Brain microvascular endothelial cell (primary cell): ENCODE results near the gene G0S2.

Experiments
- DNase-seq: peaks from one replicate; pipeline ENCODE4 v3.0.0-alpha.2; 2020
- H3K27ac ChIP-seq: fragments of 250-450 bp; sonication (Bioruptor Pico); 2 replicates; pipeline ENCODE4 v1.5.1; 2020; ENCODE audit warnings: mild to moderate bottlenecking, moderate library complexity
- H3K27me3 ChIP-seq: fragments of 250-450 bp; sonication (Bioruptor Pico); replicated peaks from 2 replicates; pipeline ENCODE4 v1.5.1; 2020; ENCODE audit warnings: mild to moderate bottlenecking
- H3K36me3 ChIP-seq: fragments of 250-450 bp; sonication (Bioruptor Pico); replicated peaks from 2 replicates; pipeline ENCODE4 v1.5.1; 2020; ENCODE audit warnings: mild to moderate bottlenecking
- H3K4me3 ChIP-seq: 2 replicates; pipeline ENCODE4 v1.5.1; 2011; ENCODE audit warnings: low read depth, mild to moderate bottlenecking, control low read depth, low read length, moderate library complexity
- in situ Hi-C: cut with HindIII; loops from 2 replicates; pipeline ENCODE4 v1.10.0; 2017; ENCODE audit warnings: low sequenced_read_pairs, low pct_ligation_motif_present
- TF ChIP-seq, protein P1 (sequence below): IDR thresholded peaks from 2 replicates; pipeline ENCODE4 v1.5.1; 2011; ENCODE audit warnings: low read depth, mild to moderate bottlenecking, moderate library complexity, low read length, control low read depth, inconsistent platforms; ENCODE audit errors: missing control alignments

Gene G0S2

DNA sequence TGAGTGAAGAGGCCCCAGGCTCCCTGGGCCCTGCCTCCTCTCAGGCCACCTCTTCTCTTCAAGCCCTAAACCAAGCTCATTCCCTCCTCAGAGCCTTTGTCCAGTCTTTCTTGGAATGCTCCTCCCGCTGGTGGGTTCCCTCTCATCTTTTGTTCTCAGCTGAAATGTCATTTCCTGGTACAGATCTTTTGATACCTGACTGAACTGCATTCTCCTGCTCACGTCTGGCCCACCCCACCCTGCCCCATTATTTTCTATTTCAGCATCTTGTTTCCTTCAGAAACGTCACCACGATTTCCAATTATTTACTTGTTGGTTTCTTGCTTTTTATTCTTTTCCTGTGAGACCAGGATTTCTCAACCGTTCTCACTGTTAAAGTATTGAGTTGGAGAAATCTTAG, 39.4 kb upstream of the G0S2 start:
- H3K4me3 ChIP-seq = no peak overlapping the region
- H3K27ac ChIP-seq = no peak overlapping the region
- TF ChIP-seq, protein P1, sequence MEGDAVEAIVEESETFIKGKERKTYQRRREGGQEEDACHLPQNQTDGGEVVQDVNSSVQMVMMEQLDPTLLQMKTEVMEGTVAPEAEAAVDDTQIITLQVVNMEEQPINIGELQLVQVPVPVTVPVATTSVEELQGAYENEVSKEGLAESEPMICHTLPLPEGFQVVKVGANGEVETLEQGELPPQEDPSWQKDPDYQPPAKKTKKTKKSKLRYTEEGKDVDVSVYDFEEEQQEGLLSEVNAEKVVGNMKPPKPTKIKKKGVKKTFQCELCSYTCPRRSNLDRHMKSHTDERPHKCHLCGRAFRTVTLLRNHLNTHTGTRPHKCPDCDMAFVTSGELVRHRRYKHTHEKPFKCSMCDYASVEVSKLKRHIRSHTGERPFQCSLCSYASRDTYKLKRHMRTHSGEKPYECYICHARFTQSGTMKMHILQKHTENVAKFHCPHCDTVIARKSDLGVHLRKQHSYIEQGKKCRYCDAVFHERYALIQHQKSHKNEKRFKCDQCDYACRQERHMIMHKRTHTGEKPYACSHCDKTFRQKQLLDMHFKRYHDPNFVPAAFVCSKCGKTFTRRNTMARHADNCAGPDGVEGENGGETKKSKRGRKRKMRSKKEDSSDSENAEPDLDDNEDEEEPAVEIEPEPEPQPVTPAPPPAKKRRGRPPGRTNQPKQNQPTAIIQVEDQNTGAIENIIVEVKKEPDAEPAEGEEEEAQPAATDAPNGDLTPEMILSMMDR = no peak
- in situ Hi-C loops = no loop called here
- DNase-seq = no peak
- no peaks in the 10 kb centered on the region for H3K27me3 ChIP-seq
- H3K36me3 ChIP-seq = no peaks in the 10 kb centered on the region

DNA sequence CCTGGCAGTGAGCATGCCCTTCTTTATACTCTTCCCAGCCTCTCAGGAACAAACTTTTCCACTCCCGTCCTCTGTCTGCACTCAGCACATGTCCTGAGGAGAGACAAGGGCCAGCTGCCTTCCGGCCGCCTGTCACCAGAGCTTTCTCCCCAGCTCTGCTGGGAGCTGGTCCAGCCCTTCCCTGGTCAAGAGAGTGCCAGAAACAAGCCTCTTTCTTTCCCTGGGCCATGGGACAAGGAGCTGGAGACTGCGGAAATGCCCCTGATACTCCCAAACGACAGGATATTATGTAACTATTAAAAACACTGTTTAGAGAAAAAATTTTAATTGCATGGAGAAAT, 33.4 kb upstream of the G0S2 start:
- Histone ChIP-seq H3K36me3 (no peaks in the 10 kb centered on the region), H3K27me3 (no peaks in the 10 kb centered on the region), H3K27ac (no peak overlapping the region), H3K4me3 (no peak overlapping the region)
- in situ Hi-C loops = no loop called here
- no peak for DNase-seq
- TF ChIP-seq, protein P1 = no peak

DNA sequence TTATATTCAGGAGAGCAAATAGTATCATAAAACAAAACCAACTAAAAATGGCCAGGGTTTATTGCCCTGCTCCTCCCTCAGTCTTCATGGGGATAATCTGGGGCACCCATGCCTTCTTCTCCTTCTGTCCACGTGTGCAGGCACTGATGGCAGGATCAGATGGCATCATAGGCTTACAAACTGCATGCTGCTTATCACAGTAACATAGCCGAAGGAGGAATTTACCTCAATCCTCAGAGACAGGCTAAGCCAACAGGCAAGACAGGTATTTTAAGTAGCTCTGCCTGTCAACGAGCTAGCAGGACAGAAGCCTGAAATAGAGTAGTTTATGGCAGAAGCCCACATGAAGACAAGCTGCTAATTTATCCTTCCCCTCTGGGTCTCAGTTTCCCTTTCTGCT, 32.4 kb upstream of the G0S2 start:
- TF ChIP-seq, protein P1 = no peak
- no peaks in the 10 kb centered on the region for H3K36me3 ChIP-seq
- H3K27ac ChIP-seq = no peak overlapping the region
- in situ Hi-C loops = no loop called here
- H3K27me3 ChIP-seq = no peaks in the 10 kb centered on the region
- H3K4me3 ChIP-seq = no peak overlapping the region
- DNase-seq = no peak

DNA sequence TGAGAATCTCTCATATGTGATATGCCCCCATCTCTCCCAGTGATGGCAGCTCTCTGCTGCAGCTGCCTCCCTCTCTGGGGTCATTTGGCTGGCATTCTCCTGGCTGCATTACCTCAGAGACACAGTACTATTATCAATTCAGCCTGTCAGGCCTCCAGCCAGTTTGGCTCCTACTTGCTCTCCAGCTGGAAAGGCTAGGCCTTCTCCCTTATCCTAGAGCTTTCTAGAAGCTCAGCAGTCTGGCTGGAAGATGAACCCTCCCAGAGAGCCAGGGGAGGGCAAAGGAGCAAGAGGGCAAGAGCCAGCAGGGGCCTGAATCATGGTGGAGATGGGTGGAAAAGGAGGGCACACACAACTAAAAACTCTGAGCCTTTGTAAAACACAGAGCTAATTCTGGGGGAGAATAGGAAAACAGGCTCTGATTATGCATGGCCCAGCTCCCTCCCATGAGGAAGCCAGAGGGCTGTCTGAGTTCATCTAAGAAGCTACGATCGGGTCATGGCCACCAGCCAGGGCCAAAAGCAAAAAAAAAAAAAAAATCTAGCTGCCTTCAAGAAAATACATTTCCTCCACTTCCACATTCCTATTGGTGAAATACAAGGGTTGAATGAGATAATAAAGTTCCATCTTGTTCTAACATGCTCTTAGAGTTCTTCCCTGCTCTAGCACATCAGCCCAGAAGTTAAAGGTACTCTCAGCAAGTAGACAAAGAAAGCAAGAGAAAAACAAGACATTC, 31.8 kb upstream of the G0S2 start:
- TF ChIP-seq, protein P1 = no peak
- no peak for DNase-seq
- Histone ChIP-seq H3K4me3 (no peak overlapping the region), H3K27ac (no peak overlapping the region), H3K36me3 (no peaks in the 10 kb centered on the region), H3K27me3 (no peaks in the 10 kb centered on the region)
- in situ Hi-C loops = no loop called here

DNA sequence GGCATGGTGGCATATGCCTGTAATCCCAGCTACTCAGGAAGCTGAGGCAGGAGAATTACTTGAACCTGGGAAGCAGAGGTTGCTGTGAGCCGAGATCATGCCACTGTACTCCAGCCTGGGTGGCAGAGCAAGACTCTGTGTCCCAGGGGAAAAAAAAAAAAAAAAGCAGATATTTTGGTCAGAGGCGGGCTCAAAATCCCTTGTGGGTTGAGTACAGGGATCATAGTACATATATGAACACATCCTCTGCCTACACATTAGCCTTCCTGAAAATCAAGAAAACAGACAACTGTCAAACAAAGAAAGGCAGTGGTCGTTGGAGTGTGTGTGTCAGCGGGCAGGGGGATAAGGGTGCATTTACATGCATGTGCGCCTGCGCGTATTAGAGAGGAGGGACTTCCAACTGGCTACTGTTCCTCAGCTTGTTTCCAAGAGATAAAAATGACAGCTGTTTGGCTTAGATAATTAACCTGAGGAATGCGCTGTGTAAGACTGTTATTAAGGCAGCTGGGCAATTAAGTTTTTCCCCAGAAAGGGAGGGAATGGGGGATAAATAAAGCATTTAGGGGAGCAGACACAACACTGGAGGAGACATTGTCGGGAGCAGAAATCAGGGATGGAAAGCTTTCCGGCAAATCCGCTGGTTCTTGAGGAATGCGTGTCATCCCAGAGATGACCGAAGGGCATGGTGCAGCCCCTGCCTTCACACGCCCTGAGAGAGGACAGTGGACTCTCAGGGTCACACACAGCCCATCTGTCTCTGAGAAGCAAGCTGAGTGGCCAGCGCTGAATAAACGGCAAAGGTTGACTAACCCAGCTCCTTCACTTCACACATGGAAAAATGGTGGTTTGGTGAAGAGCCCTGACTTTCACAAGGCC, 29.4 kb upstream of the G0S2 start:
- no peak for DNase-seq
- TF ChIP-seq, protein P1 = no peak
- in situ Hi-C loops = no loop called here
- Histone ChIP-seq H3K36me3 (no peaks in the 10 kb centered on the region), H3K27me3 (no peaks in the 10 kb centered on the region), H3K4me3 (no peak overlapping the region), H3K27ac (no peak overlapping the region)
